GM12801 (cell line): ENCODE data around the gene LRIG1.

Source experiments
- TF ChIP-seq, protein P1 (sequence below): IDR thresholded peaks from one replicate; pipeline ENCODE4 v1.5.1; 2011; ENCODE audit warnings: control low read depth; ENCODE audit not compliant: insufficient read length; ENCODE audit errors: extremely low read depth

LRIG1 gene

DNA sequence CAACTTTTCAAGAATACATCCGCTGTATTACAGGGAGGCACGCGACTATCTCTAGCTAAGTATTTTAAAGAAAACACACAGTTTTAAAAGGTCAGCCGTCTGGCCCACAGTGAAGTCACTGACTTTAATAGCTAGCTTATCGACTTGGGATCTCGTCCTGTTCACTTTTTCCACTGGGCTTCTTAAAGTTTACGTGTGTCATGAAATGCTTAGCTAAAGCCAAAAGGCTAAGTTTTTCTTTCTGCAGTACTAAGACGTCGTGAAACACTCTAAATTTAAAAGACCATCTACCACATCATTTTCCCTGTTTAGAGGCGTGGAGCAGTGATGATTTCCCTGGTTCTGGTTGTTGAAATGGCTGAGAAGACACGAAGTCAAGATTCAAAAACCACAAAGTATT, 27.1 kb downstream of the LRIG1 start:
- TF ChIP-seq, protein P1, sequence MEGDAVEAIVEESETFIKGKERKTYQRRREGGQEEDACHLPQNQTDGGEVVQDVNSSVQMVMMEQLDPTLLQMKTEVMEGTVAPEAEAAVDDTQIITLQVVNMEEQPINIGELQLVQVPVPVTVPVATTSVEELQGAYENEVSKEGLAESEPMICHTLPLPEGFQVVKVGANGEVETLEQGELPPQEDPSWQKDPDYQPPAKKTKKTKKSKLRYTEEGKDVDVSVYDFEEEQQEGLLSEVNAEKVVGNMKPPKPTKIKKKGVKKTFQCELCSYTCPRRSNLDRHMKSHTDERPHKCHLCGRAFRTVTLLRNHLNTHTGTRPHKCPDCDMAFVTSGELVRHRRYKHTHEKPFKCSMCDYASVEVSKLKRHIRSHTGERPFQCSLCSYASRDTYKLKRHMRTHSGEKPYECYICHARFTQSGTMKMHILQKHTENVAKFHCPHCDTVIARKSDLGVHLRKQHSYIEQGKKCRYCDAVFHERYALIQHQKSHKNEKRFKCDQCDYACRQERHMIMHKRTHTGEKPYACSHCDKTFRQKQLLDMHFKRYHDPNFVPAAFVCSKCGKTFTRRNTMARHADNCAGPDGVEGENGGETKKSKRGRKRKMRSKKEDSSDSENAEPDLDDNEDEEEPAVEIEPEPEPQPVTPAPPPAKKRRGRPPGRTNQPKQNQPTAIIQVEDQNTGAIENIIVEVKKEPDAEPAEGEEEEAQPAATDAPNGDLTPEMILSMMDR: no peak

DNA sequence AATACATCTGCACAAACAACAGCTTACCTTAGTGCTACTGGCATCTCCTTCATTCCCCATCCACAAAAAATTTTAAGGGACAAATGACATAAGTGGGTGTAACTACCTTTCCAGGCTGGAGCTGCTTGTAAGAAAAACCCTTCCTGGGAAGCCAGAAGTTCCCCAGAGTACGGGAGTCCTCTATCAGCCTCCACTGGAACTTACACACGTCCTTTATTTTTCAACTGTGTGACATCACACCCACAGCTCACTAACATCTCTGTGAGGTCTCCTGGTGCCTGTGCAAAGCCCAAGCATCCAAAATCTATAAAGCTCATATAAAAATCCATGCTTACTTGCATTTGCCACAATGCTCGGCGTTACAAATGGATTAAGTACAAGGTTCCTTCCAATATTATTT, 27.6 kb downstream of the LRIG1 start:
- TF ChIP-seq, protein P1: no peak

DNA sequence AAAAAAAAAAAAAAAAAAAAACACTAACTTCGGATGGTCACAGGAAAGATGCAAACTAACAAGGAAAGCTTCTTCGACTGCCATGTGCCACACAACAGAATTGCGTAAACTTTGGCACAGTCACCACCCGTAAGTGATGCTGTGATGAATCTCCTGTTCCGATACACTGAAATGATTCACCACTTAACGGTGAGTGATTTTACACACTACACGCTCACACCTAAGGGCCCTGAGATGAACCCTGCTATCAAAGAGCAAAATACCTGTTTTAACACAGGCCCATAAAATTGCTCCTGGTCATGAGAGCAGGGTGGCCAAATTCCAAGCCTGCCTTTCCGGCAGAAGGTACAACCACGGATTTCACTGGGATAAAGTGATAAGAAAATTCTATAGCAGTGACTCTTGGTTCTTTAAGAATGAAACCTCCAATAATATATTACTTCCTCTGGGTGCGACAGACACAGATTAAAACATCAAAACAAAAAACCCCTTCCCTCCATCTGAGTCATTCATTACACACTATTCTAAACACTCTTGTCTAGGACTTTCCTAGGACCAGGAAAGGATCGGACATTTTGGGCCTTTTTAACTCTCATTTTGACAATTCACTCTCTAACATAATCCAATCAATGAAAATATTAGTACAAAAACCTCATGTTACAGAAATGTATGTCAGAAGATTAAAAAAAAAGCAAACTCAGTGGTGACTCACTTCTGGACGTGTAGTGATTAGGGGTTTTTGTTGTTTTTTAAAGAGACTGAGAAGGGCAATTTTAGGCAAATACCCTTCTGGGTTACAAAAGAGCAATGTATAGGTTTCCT, 28.3 kb downstream of the LRIG1 start:
- TF ChIP-seq, protein P1: no peak

DNA sequence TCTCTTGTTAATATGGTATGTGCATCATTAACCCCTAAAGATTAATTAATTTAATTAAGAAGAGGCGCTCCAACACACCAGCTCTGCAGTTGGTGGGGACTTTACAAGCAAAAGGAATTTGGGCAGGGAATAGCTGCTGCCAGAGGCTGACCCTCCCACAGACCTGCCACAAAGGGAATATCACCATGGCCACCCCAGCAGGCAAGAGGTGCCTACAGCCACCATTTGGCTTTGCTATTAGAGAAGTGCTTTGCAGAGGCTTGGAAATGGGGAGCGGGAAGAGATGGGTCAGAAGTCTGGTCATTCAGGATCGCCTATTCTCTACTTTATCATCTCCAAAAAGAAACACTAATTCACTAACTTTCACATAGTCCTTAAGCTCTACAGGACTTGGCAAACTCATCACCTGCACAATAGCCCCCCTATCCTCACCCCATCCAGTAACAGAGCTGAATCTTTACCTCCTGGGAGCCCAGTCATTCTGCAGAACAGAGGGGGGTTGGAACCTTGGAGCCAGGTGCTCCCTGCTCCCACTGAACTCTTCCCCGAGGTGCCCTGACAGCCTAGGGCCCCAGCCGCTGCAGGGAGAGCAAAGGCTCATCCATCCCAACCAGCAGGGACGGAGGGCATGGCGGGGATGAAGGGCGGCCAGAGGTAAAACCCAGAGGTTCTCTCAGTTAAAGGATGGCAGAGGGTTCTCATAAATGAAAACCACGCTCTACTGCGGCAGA, 29.7 kb downstream of the LRIG1 start:
- TF ChIP-seq, protein P1: no peak

DNA sequence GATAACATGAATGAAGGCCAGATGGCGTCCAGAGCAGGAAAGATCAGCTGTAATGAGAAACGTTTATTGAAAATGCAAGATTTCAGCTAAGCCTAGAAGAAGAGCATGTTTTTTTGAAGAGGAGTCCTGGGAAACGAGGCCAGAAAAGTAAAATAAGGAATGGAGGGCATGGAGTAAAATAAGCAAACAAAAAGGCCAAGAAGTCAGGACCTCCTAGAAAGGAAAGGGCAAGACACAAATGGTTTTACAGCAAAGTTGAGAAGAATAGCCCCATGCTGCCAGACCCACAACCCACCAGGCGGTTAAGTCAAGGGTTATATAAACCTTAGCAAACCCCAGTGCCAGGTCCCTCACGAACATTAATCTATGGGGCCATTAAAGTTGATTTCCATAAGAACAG, 30.5 kb downstream of the LRIG1 start:
- TF ChIP-seq, protein P1: no peak

DNA sequence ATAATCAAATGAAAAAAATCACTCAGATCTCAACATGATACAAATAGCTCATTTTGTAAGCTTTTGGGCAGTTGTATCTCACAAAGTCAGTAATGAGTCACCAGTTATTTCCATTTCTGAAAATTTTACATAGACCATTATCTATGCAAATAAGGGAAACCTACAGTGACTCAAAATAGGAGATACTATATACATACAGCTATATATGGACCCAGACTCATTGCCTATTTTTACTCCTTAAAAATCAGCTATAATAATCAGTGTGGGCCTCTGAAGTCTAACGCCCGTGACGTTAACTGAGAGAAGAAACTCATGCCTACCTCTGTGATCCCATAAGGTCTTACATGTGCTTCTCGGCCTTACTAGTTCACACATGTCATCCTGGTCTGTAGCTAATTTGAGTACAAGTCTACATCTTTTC, 31.6 kb downstream of the LRIG1 start:
- TF ChIP-seq, protein P1: no peak

DNA sequence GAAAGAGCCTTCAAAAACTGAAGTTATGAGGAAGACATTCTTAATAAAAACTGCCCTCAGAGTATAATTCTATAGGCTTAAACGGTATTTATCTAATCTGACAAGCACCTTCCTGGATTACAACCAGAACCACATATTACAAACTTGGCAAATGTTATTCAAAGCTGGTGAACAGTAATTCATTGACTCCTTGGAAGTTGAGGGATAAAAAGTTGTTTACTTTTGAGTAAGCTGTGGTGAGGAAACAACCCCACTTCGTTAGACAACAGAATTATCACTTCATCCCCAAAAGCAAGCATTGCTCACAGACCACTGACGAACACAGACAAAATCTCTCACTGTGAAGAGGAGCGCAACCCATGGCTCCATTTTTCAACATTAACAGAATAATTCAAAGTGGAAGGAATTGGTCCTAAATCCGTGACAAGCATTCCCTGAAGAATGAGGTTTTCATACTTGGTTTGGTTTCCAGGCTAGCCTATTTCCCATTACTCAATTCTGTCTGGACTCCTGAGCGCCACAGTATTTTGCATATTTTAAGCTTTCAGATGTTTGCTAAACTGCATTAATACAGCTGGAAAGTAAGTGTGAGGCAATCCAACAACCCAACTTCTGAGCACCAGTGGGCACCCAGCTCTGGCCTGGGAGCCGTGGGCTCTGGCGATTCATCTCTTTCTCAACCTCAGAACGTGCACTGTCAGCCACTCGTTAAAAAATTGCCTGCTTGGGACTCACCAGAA, 32.7 kb downstream of the LRIG1 start:
- TF ChIP-seq, protein P1: no peak
